Measurements from ENCODE around the gene GINS1.

The GINS1 gene

DNA sequence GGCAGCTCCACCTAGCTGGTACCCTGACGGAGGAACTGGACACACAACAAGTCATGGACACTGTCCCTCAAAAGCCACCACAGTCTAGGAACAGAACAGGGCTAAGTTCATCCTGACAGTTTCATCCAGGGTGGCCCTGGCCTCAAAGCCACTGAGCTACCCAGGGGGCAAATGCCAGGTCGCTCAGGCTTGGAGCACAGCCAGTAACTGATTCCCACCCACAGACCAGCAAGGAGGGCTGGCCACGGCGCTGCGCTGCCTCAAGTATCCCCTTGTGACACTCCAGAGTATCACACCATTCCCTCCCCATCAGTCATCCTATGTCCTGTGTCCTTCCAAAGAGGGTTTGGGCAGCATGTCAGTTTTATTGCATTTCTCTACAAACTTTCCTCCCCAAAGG, 72.2 kb downstream of the GINS1 start:
- TF ChIP-seq, protein P1, sequence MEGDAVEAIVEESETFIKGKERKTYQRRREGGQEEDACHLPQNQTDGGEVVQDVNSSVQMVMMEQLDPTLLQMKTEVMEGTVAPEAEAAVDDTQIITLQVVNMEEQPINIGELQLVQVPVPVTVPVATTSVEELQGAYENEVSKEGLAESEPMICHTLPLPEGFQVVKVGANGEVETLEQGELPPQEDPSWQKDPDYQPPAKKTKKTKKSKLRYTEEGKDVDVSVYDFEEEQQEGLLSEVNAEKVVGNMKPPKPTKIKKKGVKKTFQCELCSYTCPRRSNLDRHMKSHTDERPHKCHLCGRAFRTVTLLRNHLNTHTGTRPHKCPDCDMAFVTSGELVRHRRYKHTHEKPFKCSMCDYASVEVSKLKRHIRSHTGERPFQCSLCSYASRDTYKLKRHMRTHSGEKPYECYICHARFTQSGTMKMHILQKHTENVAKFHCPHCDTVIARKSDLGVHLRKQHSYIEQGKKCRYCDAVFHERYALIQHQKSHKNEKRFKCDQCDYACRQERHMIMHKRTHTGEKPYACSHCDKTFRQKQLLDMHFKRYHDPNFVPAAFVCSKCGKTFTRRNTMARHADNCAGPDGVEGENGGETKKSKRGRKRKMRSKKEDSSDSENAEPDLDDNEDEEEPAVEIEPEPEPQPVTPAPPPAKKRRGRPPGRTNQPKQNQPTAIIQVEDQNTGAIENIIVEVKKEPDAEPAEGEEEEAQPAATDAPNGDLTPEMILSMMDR (IDR thresholded peaks at IDR 0.05; ENCODE audit: low read depth, low read length, missing control alignments) = no peak
- no peak overlapping the region for H3K4me3 ChIP-seq (ENCODE audit: low read depth, low read length)
- DNase-seq (ENCODE audit: low read depth) = no peak

DNA sequence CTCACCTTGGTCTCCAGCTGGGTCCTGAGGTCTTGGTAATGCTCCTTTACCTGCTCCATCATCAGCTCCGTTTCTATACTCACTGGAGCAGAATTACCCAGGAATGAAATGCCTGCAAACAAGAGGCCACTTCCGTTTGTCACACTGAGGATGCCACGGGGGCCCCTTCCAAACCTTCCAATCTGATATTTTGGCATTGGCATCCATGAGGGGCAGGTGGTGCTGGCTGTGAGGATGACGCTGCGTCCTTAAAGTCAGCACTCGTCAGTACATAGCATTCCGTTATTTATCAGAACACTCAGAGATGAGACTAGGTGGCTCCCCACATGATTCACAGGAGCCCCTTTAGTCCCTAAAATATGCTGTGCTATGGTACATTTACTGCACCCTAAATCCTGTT, 72.7 kb downstream of the GINS1 start:
- TF ChIP-seq, protein P1 (IDR thresholded peaks at IDR 0.05; ENCODE audit: low read depth, low read length, missing control alignments) = no peak
- no peak for DNase-seq (ENCODE audit: low read depth)
- H3K4me3 ChIP-seq (ENCODE audit: low read depth, low read length) = no peak overlapping the region

DNA sequence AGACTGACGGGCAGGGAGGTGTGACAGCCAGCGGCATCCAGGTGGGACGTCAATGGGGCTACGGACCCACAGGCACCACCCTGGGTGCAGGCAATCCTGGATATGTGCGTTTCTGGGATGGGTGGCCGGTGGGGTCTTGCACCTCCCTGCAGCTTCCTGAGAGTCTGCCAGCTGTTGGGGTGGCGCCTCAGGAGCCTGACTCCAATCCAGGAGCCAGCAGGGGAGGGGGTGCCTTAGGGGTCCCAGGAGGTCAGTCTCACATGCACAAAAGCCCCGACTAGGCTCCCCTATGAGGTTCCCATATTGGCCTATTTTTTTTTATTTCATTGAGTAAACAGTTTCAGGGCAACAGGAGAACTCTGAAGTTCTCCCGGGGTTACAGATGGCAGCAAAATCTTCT, 73.3 kb downstream of the GINS1 start:
- no peak for DNase-seq (ENCODE audit: low read depth)
- TF ChIP-seq, protein P1 (IDR thresholded peaks at IDR 0.05; ENCODE audit: low read depth, low read length, missing control alignments) = no peak
- H3K4me3 ChIP-seq (ENCODE audit: low read depth, low read length) = no peak overlapping the region

DNA sequence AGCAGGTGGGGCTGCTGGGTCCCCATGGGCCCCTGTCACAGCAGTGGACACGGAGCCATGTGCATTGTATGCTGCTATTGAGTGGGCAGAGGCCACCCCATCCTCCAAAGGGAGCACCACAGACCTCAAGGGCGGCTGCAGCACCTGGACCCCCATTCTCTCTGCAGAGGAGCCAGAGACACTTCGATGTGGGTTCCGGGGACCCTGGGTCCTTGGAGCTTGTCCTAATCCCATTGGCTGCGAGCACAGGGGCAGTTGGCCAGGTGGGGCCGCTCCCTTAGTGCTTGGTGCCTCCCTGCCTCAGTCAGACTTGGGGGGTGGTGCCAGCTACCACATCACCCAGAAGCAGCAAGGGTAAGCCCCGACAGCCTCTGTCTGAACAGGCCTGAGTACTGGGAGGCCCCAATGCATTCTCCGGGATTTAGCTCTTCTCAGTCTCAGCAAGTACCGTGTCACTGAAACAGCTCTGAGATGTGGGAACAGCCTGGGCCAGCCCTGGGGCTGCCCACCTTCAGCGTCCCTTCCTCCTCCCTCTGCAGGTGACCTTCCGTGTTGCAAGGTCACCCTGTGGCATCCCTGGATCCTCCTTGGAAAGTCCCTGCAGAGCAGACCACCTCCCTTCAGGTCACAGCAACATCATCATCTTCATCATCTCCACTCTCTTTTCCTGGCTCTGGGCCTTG, 73.9 kb downstream of the GINS1 start:
- TF ChIP-seq, protein P1 (IDR thresholded peaks at IDR 0.05; ENCODE audit: low read depth, low read length, missing control alignments) = no peak
- DNase-seq (ENCODE audit: low read depth) = no peak
- H3K4me3 ChIP-seq (ENCODE audit: low read depth, low read length) = no peak overlapping the region

DNA sequence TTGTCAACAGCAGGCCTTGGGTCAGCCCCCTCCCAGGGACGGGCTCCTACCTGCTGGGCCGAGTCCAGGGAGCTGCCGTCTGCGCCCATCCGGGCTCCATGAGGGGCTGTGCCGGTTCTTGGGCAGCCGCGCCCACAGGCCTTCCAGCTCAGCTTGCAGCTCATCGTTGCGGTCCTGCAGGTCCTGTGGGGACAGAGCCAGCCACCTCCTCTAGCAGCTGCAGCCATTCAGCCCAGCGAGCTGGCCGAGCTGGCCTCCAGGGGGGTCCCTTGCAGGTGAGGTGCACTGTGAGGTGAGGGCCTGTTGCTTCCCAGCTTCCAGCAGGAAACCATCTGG, 74.4 kb downstream of the GINS1 start:
- no peak overlapping the region for H3K4me3 ChIP-seq (ENCODE audit: low read depth, low read length)
- DNase-seq (ENCODE audit: low read depth) = no peak
- TF ChIP-seq, protein P1 (IDR thresholded peaks at IDR 0.05; ENCODE audit: low read depth, low read length, missing control alignments) = no peak

DNA sequence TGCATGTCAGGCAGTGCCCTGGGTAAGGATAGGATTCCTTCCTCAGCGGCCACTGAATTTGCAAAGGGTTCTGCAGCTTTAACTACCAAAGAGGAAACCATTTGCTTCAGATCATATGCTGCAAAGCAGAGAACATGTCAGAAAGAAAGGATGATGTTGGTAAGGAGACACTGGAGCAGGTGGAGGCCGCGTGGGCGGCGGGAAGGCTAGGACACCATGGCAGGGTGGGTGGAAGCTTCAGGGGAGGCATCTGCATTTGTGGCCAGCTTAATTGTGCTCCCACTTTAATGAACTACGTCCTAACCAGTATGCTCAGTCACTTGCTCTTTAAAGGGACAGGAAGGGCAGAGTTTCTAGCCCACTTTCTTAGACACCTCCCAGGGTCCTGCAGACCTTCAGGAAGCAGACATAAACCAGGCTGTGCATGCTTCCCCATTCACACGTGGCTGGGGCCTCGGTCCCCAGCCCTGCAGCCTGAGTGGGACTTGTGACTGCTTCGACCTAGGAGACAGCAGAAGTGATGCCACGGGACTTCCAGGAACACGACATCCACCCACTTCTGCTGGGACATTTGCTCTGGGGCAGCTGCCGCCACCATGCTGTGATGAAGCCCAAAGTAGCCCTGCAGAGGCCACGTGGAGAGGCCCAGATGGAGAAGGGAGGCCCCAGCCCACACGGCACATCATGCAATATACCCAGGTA, 76.1 kb downstream of the GINS1 start:
- TF ChIP-seq, protein P1 (IDR thresholded peaks at IDR 0.05; ENCODE audit: low read depth, low read length, missing control alignments) = no peak

More for the DNA sequence above, 76.1 kb downstream of the GINS1 start:
- no peak overlapping the region for H3K4me3 ChIP-seq (ENCODE audit: low read depth, low read length)
- DNase-seq (ENCODE audit: low read depth) = no peak
